NCI-H2081 (cell line): ENCODE measurements around the gene LRRK1.

Experiments used
- DNase-seq, 2 experiments: peaks; one replicate each; lab custom pipeline; 2025; lab: John Stamatoyannopoulos, UW

LRRK1 gene

GRCh38 chr15:101024073-101024695 lies 105.0 kb downstream of the LRRK1 start:
- peak in 1 of 2 experiments; percentile 13 for DNase-seq

- DNase-seq, result no peak
Observed at GRCh38 chr15:101024706-101025500, 105.7 kb downstream of the LRRK1 start.

DNA sequence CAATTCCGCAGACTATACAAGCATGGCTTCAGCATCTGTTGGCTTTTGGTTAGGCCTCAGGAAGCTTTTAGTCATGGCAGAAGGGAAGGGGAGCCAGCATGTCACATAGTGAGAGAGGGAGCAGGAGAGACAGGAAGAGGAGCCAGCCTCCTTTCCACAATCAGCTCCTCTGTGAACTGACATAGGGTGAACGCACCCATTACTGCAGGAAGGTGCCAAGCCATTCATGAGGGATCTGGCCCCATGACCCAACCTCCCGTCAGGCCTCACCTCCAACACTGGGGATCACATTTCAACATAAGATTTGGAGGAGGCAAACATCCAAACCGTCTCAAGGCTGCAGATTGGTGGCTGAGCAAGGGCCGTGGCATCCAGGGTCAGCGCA lies 106.3 kb downstream of the LRRK1 start:
- DNase-seq, result no peak

- DNase-seq, result no peak
Observed at GRCh38 chr15:101025896-101026631, 106.9 kb downstream of the LRRK1 start.

- no peak for DNase-seq
Observed at GRCh38 chr15:101026656-101027272, 107.6 kb downstream of the LRRK1 start.

DNA sequence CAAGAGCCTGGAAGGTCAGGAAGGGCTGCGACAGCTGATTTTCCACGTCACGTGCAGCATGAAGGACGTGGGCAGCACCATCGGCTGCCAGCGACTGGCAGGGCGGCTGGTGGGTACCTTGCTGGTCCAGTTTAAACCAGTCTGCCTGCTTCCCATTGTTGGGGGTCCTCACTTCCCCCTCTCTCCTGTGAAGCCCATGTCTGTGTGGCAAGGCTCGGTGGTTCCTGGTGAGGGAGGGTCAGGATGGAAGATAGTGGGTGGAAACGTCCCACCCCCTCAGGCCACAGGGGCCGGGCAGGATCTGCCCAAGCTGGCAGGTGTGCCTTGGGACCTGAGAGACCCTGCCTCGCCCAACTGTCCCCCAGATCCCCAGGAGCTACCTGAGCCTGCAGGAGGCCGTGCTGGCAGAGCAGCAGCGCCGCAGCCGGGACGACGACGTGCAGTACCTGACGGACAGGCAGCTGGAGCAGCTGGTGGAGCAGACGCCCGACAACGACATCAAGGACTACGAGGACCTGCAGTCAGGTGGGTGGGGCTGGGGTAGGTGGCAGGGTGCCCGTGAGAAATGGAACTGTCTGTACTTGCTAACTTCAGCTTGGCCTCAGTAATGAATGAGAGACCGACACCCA lies 108.2 kb downstream of the LRRK1 start:
- no peak for DNase-seq

- no peak for DNase-seq
Observed at GRCh38 chr15:101027920-101028319, 108.8 kb downstream of the LRRK1 start.

DNA sequence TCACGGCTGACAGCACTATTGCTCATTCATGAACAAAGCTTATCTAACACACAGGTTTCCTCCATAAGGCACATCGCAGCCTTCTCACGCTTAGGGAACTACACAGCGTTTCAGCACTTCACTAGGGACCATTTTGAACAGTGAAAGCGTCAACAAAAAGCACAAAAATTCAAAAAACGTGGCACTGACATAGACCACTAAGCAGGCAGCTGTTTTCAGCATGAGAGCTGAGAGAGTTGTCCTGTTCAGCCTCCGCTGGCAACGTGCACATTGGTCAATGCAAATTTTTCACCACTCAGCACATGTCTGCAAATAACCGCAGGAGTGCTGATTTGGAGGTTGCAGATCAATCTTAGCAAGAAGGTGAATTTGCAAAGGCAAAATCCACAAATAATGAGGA lies 109.2 kb downstream of the LRRK1 start:
- no peak for DNase-seq

DNA sequence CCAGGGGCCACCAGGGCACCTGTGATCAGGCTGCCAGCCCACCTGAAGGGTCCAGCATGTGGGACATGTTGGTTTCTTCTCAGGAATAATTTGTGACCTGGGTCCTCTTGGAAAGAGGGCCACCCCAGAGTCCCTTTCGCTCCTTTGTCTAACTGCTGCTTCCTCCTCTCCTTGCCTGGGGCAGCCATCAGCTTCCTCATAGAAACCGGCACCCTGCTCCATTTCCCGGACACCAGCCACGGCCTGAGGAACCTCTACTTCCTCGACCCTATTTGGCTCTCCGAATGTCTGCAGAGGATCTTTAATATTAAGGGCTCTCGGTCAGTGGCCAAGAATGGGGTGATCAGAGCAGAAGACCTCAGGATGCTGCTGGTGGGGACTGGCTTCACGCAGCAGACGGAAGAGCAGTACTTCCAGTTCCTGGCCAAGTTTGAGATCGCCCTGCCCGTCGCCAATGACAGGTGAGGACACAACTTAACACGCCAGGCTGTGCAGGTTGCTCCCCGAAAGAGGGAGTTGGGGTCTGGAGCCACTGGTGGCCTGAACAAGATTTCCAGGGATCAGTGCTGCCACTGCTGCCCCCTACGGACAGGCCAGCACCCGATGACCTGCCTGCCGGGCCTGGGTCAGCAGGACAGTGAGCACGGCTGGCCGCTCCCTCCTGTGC lies 109.7 kb downstream of the LRRK1 start:
- DNase-seq, result no peak

GRCh38 chr15:101029971-101030661 lies 111.0 kb downstream of the LRRK1 start:
- no peak for DNase-seq

DNA sequence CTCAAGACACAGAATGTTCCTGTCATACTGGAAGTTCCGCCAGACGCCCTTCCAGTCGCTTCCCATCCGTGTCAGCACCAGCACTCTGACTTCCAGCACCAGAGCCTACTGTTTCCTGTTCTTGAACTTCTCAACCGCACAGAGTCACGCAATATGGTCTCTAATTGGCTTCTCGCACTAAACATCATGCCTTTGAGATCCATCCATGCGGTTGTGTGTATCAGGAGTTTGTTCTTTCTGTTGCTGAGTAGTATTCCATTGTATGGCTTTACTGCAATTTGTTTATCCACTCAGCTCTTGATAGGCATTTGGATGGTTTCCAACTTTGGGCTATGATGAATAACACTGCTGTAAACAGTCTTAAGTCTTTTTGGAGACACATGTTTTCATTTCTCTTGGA lies 112.1 kb downstream of the LRRK1 start:
- no peak for DNase-seq

- no peak for DNase-seq
Observed at GRCh38 chr15:101033801-101034200, 114.6 kb downstream of the LRRK1 start.

DNA sequence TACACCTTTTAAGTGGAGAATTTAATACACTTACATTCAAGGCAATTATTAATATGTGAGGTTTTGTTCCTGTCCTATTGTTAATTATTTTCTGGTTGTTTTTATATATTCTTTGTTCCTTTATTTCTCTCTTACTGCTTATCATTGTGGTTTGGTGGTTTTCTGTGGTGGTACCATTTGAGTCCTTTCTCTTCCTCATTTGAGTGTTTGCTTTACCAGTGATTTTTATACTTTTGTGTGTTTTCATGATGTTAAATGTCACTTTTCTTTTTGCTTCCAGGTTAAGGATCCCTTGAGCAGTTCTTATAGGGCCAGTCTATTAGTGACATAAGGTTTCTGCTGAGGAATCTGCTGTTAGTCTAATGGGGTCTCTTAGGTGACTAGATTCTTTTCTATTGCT lies 116.5 kb downstream of the LRRK1 start:
- DNase-seq, result no peak

DNA sequence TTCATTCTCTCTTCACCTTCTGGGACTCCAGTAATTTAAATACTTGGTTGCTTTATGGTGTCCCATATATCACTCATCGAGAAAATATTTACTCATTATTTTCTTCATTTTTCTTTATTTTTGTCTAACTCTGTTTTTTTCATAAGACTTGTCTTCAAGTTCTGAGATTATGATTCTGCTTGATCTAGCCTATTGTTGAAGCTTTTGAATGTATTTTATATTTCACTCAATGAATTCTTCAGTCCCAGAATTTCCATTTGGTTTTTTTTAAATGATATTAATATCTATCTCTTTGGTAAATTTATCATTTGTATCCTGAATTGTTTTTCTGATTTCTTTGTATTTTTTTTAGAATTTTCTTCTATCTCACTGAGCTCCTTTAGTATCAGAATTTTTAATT lies 117.0 kb downstream of the LRRK1 start:
- no peak for DNase-seq

- no peak for DNase-seq
Observed at GRCh38 chr15:101037090-101037830, 118.1 kb downstream of the LRRK1 start.

DNA sequence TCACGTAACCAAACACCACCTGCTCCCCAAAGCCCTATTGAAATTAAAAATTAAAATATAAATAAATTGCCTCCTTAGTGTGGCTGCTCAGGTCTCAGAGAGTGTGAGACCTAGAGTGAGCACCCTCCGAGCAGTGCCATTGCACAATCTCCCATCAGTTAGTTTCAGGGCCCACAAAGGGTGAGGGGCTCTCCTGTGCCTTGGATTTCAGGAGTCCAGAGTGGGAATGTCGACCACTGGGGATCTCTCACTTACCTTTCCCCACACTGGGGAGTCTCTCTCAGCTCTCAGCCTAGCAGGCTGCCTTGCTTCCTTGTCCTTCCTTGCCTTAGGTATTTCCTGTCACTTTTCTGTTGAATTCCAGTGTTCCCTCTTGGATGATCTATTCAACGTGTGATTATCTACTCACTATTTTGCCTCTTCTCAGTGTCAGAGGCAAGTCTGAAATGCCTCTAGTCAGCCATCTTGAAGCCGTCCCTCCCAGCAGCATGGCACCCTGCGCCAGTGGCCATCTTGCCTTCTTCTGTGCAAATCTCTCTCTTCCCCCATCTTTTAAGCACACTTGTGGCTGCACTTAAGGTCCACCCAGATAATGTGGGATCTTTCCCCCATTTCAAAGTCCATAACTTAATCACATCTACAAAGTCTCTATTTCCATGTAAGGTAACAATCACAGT lies 119.3 kb downstream of the LRRK1 start:
- no peak for DNase-seq

GRCh38 chr15:101039461-101039860 lies 120.3 kb downstream of the LRRK1 start:
- no peak for DNase-seq

DNA sequence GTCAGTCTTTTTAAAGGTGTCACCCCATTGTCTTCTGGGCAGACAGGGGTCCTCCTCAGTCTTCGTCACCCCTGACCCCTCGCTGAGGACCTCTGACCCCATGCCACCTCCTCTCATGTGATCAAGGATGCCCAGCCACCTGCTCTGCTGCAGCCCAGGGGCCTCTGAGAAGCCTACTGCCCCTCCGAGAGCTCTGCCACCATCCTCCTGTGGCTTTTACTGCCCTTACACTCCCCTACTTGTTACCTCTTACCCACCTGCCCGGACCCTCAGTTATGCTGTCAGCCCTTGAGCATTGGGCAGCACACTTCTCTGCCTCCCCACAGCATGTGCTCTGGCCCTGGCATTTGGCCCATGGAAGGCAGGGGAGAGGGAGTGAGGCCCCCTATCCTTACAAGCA lies 123.2 kb downstream of the LRRK1 start:
- DNase-seq, result no peak

GRCh38 chr15:101043011-101043410 lies 123.9 kb downstream of the LRRK1 start:
- DNase-seq, result no peak
